ENCODE data around the gene KIAA0319L.

DNA sequence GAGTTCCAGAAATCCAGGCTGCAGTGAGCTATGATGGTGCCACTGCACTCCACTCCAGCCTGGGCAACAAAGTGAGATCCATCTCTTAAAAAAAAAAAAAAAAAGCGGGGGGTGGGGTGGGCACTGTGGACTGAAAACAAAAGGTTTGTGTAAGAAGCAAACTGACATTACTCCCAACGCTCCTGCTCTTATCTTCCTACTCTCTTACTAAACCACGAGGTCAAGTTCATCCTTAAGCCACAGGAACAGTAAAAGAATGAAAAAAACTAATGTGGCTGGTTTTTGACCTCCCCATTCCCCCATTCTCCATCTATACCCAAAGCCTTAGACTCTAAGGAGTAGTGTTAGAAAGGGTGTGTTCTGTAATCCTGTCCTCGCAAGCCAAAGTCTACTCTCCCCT is 46.7 kb upstream of the KIAA0319L start:
- TF ChIP-seq TAF1 (IDR thresholded peaks at IDR 0.05; ENCODE audit: borderline replicate concordance, low read depth, low read length) (no peak), POLR2AphosphoS5 (IDR thresholded peaks at IDR 0.05; ENCODE audit: low read depth, low read length) (no peak)
